HG02870 (cell line): ENCODE measurements around the gene WWC1.

Experiments used
- ATAC-seq: cut with Tn5 transposase; IDR thresholded peaks from one replicate; pipeline ENCODE4 v1.9.1; 2021; ENCODE audit warnings: mild to moderate bottlenecking, moderate library complexity; ENCODE audit not compliant: unreplicated experiment

The WWC1 gene

DNA sequence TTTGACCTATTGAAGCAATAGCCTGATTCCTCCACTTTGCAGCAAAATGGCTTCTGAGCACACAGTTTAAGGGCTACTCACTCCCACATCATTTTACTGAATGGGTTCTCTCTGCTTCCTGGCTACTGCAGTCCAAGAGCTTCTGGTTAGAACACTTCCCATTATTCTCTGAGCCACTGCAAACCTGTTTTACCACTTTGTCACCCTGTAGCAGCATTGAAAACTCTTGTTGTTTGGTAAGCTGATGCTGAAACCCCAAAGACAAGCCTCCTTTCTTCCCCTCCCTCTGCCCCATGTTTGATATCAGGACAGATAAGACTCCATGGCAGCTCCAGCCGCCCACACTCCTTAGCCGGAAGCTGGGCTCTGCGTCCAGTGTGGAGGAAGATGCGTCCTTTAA lies 110.4 kb downstream of the WWC1 start:
- ATAC-seq: no peak

DNA sequence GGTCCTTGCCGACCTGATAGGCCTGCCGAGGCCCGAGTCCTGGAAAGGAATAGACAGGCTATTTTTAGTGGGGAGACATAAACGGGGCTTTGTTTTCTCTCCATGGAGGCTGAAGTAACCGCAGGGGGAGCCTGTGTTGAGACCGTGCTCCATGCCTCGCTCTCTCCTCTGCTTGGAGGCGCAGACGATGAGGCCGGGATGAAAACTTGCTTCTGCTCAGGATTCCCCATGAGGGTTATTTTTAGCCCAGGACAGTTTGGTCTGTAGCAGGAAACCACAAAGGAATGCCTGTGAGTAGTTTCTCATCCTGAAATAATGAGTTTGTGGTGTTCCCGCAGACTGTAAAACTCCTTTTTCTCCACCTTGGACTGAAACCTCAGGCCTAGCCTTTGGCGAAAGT lies 112.9 kb downstream of the WWC1 start:
- ATAC-seq: no peak

DNA sequence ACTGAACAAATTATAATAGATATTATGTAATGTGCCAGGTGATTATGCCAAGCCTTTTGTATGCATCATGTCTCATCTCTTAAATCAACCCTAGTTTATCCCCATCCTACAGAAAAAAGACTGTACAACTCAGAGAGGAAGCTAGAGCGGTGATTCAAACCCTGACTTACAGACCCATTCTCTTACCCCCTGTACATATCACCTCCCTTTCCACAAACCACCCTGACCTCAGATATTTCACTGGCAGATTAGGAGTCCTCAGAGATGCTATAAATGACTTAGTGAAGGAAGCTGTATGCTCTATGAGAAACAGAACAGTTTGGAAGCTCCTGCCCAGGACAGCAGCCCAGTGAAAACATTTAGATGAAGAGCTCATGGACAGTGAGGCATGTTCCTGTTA lies 115.8 kb downstream of the WWC1 start:
- ATAC-seq: no peak

DNA sequence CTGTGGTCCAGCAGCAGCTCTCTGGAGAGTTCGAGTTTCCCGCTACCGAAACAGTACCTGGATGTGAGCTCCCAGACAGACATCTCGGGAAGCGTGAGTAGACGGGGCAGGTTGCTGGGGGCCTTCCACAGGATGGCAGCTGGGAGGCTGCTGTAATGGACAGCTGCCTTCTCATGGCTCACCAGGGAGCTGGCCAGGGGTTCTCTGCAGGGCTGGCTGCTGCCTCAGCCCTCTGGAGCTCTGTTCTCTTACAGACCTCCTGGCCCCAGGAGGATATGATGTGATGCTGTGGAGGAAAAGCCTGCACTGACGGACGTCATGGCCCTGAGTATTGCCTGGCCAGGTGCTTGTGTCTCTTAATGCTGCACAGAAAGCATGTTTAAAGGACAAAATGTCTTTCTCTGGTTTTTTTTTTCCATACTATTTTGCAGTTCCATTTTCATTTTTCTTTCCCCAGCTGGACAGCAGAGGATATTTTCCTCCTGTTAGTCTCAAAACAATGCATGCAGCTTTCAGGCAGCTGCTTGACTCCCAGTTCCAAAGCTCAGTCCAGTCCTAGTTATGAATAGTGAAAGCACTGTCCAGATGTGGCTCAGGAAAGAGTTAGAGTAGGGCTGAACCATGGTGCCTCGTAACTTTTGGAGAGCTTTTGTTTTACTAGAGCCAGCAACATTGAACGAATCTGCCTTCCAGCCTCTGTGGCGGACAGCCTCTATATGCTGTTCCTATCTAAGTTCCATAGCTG lies 117.3 kb downstream of the WWC1 start:
- ATAC-seq: no peak

DNA sequence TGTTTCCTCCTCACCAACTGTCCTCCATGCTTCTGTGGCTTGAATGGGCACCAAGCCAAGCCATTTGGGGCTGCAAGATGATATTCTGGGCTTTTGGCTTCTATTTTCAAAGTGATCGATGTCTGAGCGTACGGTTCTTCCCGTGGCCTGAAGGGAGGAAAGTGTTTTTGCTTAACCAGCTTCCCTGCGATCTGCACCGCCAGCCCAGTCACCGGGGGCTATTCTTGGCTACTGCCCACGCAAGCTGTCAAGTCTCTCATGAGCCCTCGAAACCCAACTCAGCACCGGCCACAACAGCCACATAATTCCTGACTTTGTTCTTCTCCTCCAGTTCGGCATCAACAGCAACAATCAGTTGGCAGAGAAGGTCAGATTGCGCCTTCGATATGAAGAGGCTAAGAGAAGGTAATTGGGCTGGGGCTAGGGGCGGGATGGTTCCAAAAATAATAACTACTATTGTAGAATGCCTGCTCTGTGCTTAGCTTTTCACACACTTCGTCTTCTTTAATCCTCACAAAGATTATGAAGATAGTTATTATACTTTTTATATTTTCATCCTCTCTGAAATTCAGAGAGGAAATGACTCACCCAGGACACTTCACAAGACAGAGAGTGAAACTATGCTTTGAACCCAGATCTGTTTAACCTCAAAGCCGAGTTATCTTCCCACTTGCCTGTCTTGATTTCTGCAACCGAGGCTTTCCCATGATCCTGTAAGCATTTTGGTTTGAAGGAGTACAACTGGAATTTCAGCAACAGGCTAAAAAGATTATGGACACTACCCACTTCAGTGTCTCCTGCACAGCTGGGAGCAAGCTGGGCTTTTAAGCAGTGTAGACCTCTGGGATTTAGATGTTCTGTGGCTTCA lies 118.4 kb downstream of the WWC1 start:
- ATAC-seq: peak; percentile 77

DNA sequence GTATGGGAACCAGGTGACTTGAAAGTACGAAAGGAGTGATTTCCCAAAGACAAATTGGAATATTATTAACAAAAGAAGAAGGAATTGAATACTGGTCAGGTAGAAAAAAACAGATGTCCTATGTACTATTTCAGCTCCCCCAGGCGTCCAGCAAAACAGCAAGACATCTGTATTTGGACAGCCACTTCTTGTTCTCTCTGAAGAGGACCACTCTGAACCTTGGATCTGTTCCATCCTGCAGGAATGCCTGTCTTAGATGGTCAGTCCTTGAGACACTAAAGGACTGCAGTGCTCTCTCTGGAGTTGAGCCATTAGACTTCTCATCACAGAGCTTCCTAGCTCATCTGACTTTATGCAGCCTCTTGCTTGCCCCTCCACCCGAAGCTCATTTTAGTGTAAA lies 120.4 kb downstream of the WWC1 start:
- ATAC-seq: no peak

DNA sequence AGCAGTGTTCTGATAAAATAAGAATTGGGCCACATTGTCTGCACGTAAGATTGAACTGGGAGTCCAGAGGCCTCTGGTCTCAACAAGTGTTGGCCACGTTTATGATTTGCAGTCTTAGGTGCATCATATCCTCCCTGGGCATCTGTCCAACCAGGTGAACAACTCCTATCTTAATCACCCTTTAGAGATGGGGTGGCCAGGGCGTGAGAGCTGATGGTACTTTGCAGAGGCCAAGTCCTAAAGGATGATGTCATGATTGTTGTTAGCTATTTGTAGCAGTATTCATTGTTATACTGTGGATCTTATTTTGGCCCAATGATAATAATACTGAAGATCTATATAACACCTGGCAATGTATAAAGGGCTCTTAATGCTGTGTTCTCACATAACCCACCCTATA lies 121.6 kb downstream of the WWC1 start:
- no peak for ATAC-seq

DNA sequence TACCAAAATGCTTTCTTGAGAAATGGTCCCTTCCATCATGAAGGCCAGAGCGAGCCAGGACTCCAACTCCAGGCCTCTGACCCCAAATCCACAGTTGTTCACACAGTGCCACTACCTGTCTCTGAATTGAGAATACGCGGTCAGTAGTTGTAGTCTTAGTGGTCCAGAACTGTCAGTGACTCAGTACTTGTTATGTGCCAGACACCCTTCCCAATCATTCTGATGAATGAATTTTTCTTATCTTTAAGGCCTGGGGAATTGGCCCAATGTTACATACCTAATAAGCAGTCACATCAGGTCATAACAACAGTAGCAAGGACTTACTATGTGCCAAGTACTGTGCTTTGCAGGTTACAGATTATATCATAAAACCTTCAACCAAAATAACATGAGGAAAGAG lies 122.2 kb downstream of the WWC1 start:
- no peak for ATAC-seq

DNA sequence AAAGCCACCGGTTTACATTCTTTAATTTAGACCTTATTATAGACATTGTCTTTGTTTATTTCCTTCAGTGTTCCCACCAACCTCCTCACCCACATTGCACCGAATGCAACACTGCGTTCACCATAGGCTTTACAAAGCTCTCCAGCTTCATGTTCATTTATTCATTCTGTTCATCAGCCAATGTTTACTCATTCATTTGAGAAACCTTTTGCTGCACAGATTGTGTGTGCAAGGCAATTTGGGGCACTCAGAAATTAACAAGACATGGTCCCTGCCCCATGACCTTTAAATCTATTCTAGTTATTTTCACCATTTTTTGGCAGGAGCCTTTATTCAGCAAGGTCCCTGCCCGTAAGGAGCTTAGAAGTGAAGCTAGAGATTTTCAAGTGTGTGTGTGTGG lies 124.0 kb downstream of the WWC1 start:
- no peak for ATAC-seq

DNA sequence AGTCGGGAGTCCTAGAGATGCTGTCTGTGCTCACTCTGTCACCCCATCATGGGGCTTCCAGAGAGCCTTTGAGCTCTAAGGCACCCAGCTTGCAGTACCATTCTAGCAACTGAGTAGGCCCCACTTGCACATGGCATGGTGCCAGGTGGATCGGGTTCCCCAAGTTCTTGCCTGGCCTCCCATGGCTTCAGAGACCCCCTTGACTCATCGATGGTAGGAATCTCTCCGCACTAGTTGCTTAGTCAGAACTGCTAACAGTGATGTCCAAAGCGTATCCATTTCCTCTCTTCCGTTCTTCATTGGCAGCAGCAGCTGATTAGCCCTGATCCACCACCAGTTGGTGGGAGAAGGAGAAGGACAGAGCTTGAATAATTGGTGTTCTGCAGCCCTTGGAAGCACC lies 124.5 kb downstream of the WWC1 start:
- ATAC-seq: no peak

DNA sequence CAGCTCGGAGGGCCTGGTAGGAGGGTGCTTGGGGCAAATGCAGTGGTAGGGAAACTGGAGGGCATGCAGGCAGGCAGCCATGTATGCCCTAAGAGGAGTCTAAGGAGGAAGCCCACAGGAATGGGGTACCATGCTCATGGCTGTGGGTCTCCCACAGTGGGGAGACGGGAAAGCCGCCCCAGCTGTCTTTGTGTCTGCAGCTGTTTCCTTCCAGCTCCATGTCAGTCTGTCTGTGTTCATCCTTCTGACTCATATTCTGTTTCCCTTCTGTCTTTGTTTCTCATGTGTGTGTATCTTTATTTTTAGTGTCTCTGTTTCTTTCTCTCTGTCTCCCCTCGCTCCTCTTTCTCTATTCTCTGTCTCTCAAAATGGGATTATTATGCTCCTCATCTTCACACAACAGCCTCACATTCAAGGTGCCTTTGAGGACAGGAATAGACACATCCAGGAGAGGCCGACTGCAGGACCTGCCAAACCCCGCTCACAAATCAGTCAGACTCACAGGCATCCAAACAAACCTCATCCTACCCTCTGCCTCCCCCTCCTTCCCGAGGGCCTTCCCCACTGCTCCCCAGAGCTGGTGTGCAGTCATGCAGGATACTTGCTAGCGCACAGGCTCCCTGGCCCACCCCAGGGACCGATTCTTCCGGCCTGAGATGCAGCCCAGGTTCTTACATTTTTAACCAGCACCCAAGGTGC lies 126.4 kb downstream of the WWC1 start:
- no peak for ATAC-seq

DNA sequence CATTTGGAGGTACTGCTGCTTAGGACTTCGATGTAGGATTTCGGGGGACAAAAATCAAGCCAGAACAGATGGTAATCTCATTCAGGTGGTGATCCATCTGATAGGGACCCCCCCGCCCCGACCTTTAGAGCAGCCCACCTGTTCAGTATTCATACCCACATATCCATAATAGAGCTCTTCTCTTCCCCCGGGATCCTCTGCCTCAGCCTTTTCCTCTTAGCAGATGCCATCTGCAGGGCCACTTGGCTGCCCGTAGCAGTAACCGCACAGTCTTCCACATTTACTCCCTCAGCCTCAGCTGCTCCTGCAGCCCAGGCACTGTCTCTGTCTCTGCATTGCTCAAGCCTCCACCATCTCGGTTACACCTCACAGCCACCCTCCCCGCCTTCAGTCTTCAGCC lies 129.0 kb downstream of the WWC1 start:
- no peak for ATAC-seq

DNA sequence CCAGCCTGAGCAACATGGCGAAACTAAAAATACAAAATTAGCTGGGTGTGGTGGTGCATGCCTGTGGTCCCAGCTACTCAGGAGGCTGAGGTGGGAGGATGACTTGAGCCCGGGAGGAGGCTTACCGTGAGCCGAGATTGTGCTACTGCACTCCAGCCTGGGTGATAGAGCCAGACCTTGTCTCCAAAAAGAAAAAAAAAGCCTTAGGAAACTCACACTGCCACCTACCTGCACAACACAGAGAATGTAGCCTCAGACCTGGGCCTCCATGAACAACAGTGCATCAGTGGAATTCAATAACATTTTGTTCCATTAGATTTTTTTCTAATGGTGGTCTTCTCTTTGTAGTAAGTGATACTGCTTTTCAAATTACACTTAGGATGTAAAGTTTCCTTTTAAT lies 131.0 kb downstream of the WWC1 start:
- no peak for ATAC-seq

DNA sequence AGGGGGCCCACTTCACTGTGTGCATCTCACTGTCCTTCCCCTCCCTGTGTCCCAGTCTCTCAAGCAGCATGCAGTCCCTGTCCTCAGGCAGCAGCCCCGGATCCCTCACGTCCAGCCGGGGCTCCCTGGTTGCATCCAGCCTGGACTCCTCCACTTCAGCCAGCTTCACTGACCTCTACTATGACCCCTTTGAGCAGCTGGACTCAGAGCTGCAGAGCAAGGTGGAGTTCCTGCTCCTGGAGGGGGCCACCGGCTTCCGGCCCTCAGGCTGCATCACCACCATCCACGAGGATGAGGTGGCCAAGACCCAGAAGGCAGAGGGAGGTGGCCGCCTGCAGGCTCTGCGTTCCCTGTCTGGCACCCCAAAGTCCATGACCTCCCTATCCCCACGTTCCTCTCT lies 132.0 kb downstream of the WWC1 start:
- no peak for ATAC-seq

DNA sequence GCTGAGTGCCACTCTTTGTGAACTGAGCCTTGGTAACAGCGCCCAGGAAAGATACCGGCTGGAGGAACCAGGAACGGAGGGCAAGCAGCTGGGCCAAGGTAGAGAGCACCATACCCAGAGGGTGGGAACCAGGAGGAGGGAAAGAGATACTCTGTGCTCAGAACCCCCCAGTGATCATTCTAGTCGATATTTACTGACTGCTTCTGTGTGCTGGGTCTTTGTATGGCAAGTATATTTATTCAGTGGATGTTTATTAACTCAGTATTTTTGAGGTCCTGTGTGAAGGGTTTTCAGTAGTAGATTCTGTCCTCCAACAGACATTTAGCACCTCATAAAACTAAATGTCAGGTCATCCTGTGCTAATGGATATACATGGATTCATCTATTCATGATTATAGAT lies 132.5 kb downstream of the WWC1 start:
- ATAC-seq: no peak

DNA sequence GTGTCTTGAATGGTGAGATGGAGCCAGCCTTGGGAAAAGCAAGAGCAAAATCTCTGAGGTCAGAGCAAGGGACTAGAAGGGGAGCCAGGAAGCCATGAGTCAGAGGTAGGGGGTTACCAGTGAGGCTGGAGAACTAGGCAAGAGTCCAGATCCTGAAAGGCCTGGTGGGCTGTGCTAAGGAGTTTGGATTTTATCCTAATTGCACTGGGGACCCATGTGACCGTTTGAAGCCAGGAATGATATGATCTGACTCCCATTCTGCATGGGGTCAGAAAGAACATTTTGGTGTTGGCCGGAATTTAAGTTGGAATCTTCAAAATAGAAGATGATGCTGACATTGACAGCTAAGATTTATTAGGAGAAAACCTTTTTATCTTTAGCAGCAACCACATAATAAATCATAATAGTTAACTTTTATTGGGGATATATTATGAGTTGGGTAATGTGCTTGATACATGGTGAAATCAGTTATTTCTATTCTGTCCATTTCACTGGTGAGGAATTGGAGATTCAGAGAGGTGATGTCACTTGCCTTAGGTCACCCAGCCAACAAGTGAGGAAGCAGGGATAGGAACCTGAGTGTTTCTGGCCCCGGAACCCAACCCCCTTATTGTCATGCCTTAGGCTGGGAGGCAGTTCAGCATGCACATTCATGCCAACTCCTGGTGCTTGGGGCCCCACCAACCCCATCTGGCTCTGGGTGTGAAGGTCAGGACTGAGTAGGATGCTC lies 133.3 kb downstream of the WWC1 start:
- ATAC-seq: no peak

DNA sequence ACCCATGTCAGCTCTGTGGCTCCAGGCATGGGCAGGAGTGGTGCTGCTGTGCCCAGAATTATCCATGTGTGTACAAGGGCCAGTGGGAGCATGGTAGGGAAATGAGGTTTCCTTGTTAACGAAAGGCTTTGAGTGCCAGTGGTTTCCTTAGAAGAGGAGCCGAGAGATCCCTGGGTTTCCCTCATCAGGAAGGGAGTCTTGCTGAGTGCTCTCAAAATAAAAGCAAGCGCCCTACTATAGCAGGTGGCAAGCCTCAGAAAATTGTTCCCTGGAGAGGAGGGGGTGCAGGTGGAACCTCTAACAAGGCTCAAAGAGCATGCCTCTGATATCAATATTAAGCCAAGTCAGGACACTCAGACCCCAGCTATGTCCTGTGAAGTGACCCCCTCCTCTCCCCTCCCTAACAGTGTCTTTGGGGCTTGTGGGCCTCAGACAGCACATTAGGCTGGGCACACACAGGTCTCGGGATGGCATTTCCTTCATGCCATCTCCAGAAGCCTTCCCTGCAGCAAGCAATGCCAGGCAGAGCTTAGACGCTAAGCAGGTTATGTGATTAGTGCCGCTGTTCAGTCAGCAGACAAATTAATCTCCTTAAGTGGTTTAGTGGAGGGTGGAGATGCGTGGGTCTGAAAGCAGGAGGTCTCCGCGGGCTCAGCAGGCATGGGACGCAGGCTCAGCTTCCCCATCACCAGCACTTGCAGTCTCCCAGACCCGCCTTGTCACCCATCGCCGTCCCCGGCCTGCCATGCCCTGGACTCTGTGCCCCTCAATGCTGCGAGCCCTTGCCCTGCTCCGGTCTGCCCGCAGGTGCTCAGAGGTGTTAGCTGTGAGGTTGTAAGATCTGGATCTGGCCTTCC lies 134.8 kb downstream of the WWC1 start:
- no peak for ATAC-seq

DNA sequence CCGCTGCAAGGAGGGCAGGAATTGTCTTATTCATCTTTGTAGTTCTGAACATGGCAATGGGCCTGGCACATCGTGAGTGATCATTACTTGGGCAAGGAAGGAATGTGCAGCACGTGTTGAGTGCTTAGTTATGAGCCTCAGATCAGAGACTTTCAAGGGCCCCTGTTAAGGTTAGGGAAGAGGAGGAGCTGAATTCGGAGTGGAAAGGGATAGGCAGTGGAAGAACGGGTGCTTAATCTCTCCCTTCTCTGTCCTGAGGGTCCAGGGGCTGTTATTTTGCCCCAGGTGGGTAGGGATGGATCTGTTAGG lies 135.4 kb downstream of the WWC1 start:
- no peak for ATAC-seq

DNA sequence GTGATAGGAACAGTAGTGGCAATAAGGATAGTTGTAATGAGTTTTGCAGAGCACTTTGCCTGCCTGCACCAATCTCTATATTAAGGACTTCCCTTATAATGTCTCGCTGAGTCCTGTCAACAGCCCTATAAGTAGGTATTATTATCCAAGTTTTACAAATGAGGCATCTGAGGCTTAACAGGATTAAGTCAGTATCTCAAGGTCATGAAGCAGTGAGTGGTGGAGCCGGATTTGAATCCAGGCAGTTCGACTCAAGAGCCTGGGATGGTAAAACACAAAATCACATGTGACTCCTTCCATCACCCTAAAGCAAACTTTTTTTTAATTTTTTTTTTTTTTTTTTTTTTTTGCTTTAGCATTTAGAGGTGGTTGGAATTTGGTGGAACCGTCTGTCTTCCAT lies 135.8 kb downstream of the WWC1 start:
- ATAC-seq: no peak

DNA sequence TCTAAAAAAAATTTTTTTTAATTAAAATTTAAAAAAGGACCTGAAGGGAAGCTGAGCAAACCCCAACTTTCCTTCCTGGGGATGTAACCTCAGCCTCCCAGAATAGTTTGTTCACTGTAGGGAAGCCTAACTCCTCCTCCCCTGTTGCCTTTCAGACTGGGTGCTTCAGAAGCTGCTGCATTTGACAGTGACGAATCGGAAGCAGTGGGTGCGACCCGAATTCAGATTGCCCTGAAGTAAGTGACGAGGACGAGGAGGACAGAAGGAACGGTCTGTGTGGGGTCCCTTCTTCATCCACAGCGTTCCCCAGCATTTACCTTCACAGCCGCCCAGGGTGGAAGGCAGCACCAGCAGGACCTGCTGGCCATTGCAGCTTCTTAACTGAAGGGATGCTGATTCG lies 137.1 kb downstream of the WWC1 start:
- no peak for ATAC-seq
